ENCODE measurements around the gene PTGES2.
"Not testable (repeated sequence)": the region's sequence is repeated elsewhere in the genome, so short reads cannot be mapped to it uniquely, and the experiment has no call there.

Gene PTGES2

GRCh38 chr9:128084746-128085145 lies 42.8 kb downstream of the PTGES2 start:
- DNase-seq: no peak

- no peak for DNase-seq
Measured at GRCh38 chr9:128082151-128082550, 45.4 kb downstream of the PTGES2 start.

GRCh38 chr9:128081056-128081455 lies 46.5 kb downstream of the PTGES2 start:
- DNase-seq: no peak

GRCh38 chr9:128080206-128080605 lies 47.3 kb downstream of the PTGES2 start:
- DNase-seq: no peak

DNA sequence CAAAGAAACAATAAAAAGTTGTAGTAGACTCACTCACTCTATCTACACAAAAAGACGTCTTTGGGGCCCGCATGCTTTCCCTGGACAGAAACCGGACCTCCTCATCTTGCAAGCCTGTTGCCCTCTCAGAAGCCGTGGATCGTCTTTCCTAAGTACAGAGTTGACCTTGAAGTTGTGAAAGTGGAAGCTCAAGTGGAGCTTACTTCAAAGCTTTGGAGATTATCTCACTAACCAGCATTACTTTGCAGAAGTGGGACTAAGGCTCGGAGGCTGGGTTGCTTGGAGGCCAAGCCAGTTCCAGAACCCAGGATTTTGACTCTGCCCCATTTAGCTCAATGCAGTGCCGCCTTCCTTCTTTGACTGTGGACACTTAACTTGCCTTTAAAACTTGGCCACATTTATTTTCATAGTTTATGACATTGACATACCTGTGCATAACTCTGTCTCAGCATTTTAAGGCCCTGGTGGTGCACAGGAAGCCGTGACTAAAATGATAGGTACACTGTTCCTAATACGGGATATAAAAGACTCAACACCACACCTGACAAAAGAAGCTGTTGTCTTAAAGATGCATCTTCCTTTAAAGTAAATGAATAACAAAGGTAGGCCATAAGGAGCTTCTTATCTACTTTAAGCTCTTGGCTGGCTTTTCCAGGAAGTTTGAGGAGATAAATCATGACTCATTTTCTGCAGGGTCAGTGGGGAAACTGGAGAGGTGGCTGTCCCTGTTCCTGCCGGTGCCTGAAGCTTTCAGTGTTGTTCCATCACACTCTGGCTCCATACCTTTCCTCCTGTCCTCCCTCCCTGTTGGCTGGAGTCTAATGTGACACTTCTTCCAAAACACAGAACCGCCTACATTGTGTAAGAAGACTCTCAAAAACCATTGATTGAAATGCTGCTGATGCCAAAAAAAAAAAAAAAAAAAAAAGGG lies 48.8 kb downstream of the PTGES2 start:
- DNase-seq: no peak

DNA sequence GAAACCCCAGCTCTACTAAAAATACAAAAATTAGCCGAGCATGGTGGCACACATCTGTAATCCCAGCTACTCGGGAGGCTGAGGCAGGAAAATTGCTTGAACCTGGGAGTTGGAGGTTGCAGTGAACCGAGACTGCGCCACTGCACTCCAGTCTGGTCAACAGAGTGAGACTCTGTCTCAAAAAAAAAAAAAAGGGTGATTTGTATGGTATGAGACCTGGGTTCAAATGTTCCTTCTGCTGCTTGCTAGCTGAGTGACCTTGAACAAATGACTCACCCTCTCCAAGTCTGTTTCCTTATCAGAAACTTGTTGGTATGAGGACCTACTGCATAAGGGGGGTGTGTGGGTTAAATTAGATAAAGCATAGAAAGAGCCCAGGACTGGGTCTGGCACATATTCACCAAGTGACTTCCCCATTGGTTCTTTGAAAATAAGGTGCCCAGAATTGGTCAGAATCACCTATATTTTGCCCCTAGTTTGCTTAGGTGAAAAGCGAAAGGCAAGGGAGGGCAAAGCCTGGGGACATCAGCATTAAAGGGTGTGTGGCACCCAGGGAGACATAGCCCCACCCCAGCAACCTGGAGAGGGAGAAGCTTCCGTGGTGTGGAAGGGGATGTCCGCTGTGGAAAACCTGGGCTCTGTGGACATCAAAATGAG lies 49.6 kb downstream of the PTGES2 start:
- no peak for DNase-seq

DNA sequence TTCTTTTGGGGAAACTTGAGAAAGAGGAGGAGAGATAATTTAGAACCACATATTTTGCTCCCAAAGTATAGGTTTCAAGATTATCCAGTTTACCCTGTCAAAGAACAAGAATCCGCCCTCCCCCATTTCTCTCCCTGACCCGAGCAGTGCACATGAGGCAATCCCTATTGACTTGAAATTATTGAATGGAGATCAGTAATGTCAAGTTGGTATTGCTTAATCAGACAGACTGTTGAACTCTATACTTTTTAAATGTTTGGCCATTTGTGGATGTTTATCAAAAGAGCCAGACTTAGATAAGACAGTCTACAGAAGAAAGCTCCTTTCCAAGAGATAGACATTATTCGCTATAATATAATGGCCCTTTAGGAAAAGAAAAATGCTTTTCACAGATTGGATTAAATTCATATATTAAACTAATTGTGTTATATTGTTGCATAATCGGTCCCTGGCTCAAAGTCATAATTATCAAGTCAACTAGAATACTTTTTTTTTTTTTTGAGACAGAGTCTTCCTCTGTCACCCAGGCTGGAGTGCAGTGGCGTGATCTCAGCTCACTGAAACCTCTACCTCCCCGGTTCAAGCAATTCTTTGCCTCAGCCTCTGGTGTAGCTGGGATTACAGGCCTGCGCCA lies 54.2 kb downstream of the PTGES2 start:
- no peak for DNase-seq

- peak; percentile 61 for DNase-seq
Measured at GRCh38 chr9:128072144-128073021, 55.1 kb downstream of the PTGES2 start.

GRCh38 chr9:128071475-128071874 lies 56.1 kb downstream of the PTGES2 start:
- not testable (repeated sequence) for DNase-seq

DNA sequence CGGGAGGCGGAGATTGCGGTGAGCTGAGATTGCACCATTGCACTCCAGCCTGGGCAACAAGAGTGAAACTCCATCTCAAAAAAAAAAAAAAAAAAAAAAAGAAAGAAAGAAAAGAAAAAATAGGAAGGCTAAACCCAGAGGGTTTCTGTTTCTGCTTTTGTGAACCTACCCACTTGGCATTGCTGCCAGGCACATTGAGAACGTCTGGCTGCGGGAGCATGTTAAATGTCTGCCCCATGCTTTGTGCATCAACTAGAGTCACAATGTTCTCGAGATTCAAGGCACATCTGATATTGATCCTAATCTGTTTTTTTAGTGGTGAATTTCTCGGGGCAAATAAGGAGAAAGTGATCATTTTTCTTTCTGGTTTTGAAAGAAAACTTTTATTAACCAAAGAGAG lies 56.7 kb downstream of the PTGES2 start:
- no peak for DNase-seq
